Measurements from ENCODE around the gene ACSF2.
"Not testable (repeated sequence)": the region's sequence is repeated elsewhere in the genome, so short reads cannot be mapped to it uniquely, and the experiment has no call there.

DNA sequence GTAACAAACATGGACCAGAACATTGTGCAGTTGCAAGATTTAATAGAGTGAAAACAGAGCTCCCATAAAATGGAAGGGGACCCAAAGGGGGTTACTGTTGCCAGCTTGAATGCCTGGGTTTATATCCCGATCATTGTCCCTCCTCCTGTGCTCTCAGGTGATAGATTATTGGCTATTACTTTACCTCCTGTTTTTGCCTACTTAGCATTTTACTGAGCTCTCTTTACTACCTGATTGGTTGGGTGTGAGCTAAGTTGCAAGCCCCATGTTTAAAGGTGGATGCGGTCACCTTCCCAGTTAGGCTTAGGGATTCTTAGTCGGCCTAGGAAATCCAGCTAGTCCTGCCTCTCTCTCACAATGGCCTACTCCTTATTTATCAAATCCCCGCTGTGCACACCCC is 20.7 kb upstream of the ACSF2 start:
- not testable (repeated sequence) for TF ChIP-seq POLR2A (IDR thresholded peaks at IDR 0.05; ENCODE audit: low read depth, low read length); TAF1 (IDR thresholded peaks at IDR 0.05; ENCODE audit: borderline replicate concordance, low read depth, low read length)

All from GM12892 (cell line).